Stimulated activated CD4-positive, alpha-beta T cell treated with anti-CD3 and anti-CD28 coated beads, Interleukin-4, amount 100 ng/mL, for 1 hour (primary cell): ENCODE data around the gene AMMECR1.

Experiments used
- DNase-seq: peaks from one replicate; pipeline ENCODE4 v3.0.0-alpha.2; 2020

AMMECR1 gene

GRCh38 chrX:110310896-110311295 lies 7.0 kb downstream of the AMMECR1 start:
- peak; percentile 21 for DNase-seq

- no peak for DNase-seq
Observed at GRCh38 chrX:110310000-110310790, 7.7 kb downstream of the AMMECR1 start.

- no peak for DNase-seq
Observed at GRCh38 chrX:110308220-110308619, 9.7 kb downstream of the AMMECR1 start.

- no peak for DNase-seq
Observed at GRCh38 chrX:110304884-110305283, 13.0 kb downstream of the AMMECR1 start.

GRCh38 chrX:110304371-110304770 lies 13.5 kb downstream of the AMMECR1 start:
- DNase-seq, result no peak

GRCh38 chrX:110302975-110303374 lies 14.9 kb downstream of the AMMECR1 start:
- no peak for DNase-seq

GRCh38 chrX:110301194-110301593 lies 16.7 kb downstream of the AMMECR1 start:
- DNase-seq, result no peak

GRCh38 chrX:110294087-110294486 lies 23.8 kb downstream of the AMMECR1 start:
- no peak for DNase-seq

GRCh38 chrX:110293658-110294057 lies 24.2 kb downstream of the AMMECR1 start:
- DNase-seq, result no peak

- no peak for DNase-seq
Observed at GRCh38 chrX:110287605-110288004, 30.3 kb downstream of the AMMECR1 start.

- DNase-seq, result no peak
Observed at GRCh38 chrX:110286106-110286505, 31.8 kb downstream of the AMMECR1 start.

GRCh38 chrX:110284159-110284558 lies 33.7 kb downstream of the AMMECR1 start:
- no peak for DNase-seq

GRCh38 chrX:110282922-110283321 lies 35.0 kb downstream of the AMMECR1 start:
- DNase-seq, result no peak

- DNase-seq, result no peak
Observed at GRCh38 chrX:110281377-110281776, 36.5 kb downstream of the AMMECR1 start.

- DNase-seq, result no peak
Observed at GRCh38 chrX:110280954-110281353, 36.9 kb downstream of the AMMECR1 start.

- no peak for DNase-seq
Observed at GRCh38 chrX:110277609-110278008, 40.3 kb downstream of the AMMECR1 start.

- no peak for DNase-seq
Observed at GRCh38 chrX:110276778-110277177, 41.1 kb downstream of the AMMECR1 start.

- DNase-seq, result no peak
Observed at GRCh38 chrX:110268886-110269285, 49.0 kb downstream of the AMMECR1 start.

- DNase-seq, result no peak
Observed at GRCh38 chrX:110268395-110268794, 49.5 kb downstream of the AMMECR1 start.

- no peak for DNase-seq
Observed at GRCh38 chrX:110267874-110268273, 50.0 kb downstream of the AMMECR1 start.

GRCh38 chrX:110265661-110266060 lies 52.2 kb downstream of the AMMECR1 start:
- DNase-seq, result no peak

GRCh38 chrX:110259117-110259516 lies 58.8 kb downstream of the AMMECR1 start:
- no peak for DNase-seq

- no peak for DNase-seq
Observed at GRCh38 chrX:110258552-110258951, 59.3 kb downstream of the AMMECR1 start.

- no peak for DNase-seq
Observed at GRCh38 chrX:110257889-110258288, 60.0 kb downstream of the AMMECR1 start.

GRCh38 chrX:110252711-110253110 lies 65.2 kb downstream of the AMMECR1 start:
- DNase-seq, result no peak
